ENCODE data around the gene GGA2. TPM values are rescaled to one million over a fixed set of nuclear protein-coding genes. Genes with fewer than 3 reads are reported as not detected.

The GGA2 gene
- polyA plus RNA-seq, 1 experiment, result 19.0 TPM

DNA sequence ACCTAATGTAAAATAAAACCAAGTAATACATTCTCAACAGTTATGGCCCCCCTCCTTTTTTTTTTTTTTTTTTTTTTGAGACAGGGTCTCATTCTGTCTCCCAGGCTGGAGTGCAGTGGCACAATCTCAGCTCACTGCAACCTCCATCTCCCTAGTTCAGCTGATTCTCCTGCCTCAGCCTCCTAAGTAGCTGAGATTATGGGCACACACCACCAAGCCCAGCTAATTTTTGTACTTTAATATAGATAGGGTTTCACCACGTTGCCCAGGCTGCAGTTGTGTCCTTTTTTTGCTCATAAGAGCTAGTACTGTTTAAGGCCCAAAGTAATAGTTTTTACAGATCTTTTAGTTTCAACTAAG is 28.6 kb upstream of the GGA2 start:
- Histone ChIP-seq H3K36me3 (ENCODE audit: control insufficient read depth, insufficient read depth, low read length) (peaks cover 8% of the 10 kb centered on the region), H3K4me3 (ENCODE audit: low read depth, low read length) (no peak overlapping the region), H3K27me3 (ENCODE audit: control insufficient read depth, insufficient read depth, low read length) (no peaks in the 10 kb centered on the region)
- no peak for DNase-seq (ENCODE audit: low read depth)
- no peak for TF ChIP-seq CTCF (IDR thresholded peaks at IDR 0.05; ENCODE audit: insufficient read depth, low read depth, low read length)
- ChIA-PET CTCF (interaction anchor here (1.0 to 2.2 kb wide), 3 partner anchors 10 to 19 kb away, joined by 3 to 7 read pairs (median 6); partner anchors contain the start of genes EARS2 and UBFD1), POLR2A (interaction anchor here (0.7 kb wide), 1 partner anchor 19 kb away, joined by 21 read pairs; the partner anchor contains the start of gene UBFD1)

- no peak for DNase-seq (ENCODE audit: low read depth)
- no peak for TF ChIP-seq CTCF (IDR thresholded peaks at IDR 0.05; ENCODE audit: insufficient read depth, low read depth, low read length)
- Histone ChIP-seq H3K36me3 (ENCODE audit: control insufficient read depth, insufficient read depth, low read length) (peaks cover 10% of the 10 kb centered on the region), H3K27me3 (ENCODE audit: control insufficient read depth, insufficient read depth, low read length) (no peaks in the 10 kb centered on the region), H3K4me3 (ENCODE audit: low read depth, low read length) (no peak overlapping the region)
- CTCF ChIA-PET, result no interaction called here
- POLR2A ChIA-PET, result no interaction called here
Observed at GRCh38 chr16:23537390-23537789, 27.1 kb upstream of the GGA2 start.

DNA sequence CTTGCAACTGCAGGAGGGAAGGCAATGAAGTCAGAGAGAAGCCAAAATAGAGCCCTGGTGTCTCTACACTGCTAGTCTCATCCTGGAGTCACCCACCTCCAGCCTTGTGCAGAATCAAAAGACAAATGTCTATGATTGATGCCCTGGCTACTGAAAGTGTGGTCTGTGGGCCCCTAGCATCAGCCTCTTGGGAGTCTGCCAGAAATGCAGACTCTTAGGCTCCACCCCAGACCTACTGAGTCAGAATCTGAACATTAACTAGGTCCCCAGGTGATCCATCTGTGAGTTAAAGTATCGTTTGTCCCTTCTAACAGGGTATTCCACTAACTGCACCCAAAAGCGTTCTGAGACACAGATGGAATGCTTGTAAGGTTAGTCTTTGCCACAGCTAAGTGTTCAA is 25.6 kb upstream of the GGA2 start:
- Histone ChIP-seq H3K27me3 (ENCODE audit: control insufficient read depth, insufficient read depth, low read length) (no peaks in the 10 kb centered on the region), H3K36me3 (ENCODE audit: control insufficient read depth, insufficient read depth, low read length) (peaks cover 10% of the 10 kb centered on the region), H3K4me3 (ENCODE audit: low read depth, low read length) (no peak overlapping the region)
- TF ChIP-seq CTCF (IDR thresholded peaks at IDR 0.05; ENCODE audit: insufficient read depth, low read depth, low read length), result no peak
- DNase-seq (ENCODE audit: low read depth), result no peak
- POLR2A ChIA-PET, result no interaction called here
- CTCF ChIA-PET, result no interaction called here

DNA sequence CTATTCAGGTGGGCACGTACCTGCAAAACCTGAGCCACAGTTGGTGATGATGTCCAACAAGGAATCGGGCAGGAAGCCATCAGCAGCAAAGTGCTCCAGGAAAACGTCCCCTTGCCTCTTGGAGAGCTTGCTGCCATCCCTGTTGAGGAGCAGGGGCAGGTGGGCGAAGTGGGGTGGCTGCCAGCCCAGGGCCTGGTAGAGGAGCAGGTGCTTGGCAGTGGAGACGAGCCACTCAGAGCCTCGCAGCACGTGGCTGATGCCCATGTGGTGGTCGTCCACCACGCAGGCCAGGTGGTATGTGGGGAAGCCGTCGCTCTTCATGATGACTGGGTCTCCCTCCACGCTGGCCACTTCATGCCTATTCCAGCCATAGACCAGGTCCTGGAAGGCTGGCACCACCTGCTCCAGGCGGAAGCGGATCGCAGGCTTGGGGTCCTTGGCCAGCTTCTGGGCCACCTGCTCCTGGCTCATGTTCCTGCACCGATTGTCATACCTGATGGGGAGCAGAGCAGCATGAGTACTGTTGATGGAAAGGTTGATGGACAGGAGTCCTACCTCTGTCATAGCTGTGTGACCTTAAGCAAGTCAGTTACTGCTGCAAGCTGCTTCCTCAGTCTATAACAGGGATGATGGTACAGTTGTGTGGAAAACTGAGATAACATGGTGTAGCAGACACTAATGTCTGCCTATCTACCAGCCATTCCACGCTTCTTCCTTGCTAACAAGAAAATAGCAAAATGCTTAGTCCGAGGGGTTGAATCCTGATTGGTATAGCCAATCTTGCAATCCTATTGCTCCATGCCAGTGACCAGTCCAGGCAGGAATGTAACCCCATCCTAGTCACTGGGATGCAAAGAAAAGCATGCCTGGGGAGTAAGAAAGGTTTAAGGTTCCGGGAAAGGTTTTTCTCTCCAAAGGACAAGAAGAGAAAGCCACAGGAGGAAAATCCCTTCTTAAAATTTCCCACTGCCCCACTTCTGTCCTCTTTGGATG is 24.9 kb upstream of the GGA2 start:
- POLR2A ChIA-PET, result no interaction called here
- Histone ChIP-seq H3K4me3 (ENCODE audit: low read depth, low read length) (no peak overlapping the region), H3K36me3 (ENCODE audit: control insufficient read depth, insufficient read depth, low read length) (peaks cover 10% of the 10 kb centered on the region), H3K27me3 (ENCODE audit: control insufficient read depth, insufficient read depth, low read length) (no peaks in the 10 kb centered on the region)
- DNase-seq (ENCODE audit: low read depth), result no peak
- TF ChIP-seq CTCF (IDR thresholded peaks at IDR 0.05; ENCODE audit: insufficient read depth, low read depth, low read length), result no peak
- CTCF ChIA-PET, result no interaction called here

GRCh38 chr16:23532448-23532847 is 22.2 kb upstream of the GGA2 start:
- ChIA-PET CTCF (no interaction called here), POLR2A (no interaction called here)
- H3K36me3 ChIP-seq (ENCODE audit: control insufficient read depth, insufficient read depth, low read length), result peaks cover 17% of the 10 kb centered on the region
- no peak for TF ChIP-seq CTCF (IDR thresholded peaks at IDR 0.05; ENCODE audit: insufficient read depth, low read depth, low read length)
- no peaks in the 10 kb centered on the region for H3K27me3 ChIP-seq (ENCODE audit: control insufficient read depth, insufficient read depth, low read length)
- DNase-seq (ENCODE audit: low read depth), result no peak
- no peak overlapping the region for H3K4me3 ChIP-seq (ENCODE audit: low read depth, low read length)

All from BJ (cell line).